Mucosa of stomach (tissue), 1 donor: ENCODE measurements around the gene CD74.
A peak's percentile ranks its signal among the peaks of the same experiment; 100 is the strongest.
"Not testable (repeated sequence)": the region's sequence is repeated elsewhere in the genome, so short reads cannot be mapped to it uniquely, and the experiment has no call there.

Experiments used
- H3K27me3 ChIP-seq: one replicate; pipeline ENCODE4 v1.7.0; 2013; ENCODE audit warnings: mild to moderate bottlenecking, low read length; ENCODE audit not compliant: control insufficient read depth, insufficient read depth
- H3K36me3 ChIP-seq: one replicate; pipeline ENCODE4 v1.7.0; 2013; ENCODE audit warnings: low read length; ENCODE audit not compliant: control insufficient read depth, insufficient read depth
- H3K4me1 ChIP-seq: one replicate; pipeline ENCODE4 v1.7.0; 2013; ENCODE audit warnings: mild to moderate bottlenecking, low read length; ENCODE audit not compliant: control insufficient read depth, insufficient read depth
- H3K4me3 ChIP-seq: one replicate; pipeline ENCODE4 v1.7.0; 2013; ENCODE audit warnings: low read length
- H3K9ac ChIP-seq: one replicate; pipeline ENCODE4 v1.7.0; 2013; ENCODE audit warnings: mild to moderate bottlenecking, low read length, moderate library complexity
- H3K9me3 ChIP-seq: one replicate; pipeline ENCODE4 v1.7.0; 2013; ENCODE audit warnings: mild to moderate bottlenecking, low read length, moderate library complexity; ENCODE audit not compliant: control insufficient read depth
- donor health status: Pancreatic carcinoma.

CD74 gene

DNA sequence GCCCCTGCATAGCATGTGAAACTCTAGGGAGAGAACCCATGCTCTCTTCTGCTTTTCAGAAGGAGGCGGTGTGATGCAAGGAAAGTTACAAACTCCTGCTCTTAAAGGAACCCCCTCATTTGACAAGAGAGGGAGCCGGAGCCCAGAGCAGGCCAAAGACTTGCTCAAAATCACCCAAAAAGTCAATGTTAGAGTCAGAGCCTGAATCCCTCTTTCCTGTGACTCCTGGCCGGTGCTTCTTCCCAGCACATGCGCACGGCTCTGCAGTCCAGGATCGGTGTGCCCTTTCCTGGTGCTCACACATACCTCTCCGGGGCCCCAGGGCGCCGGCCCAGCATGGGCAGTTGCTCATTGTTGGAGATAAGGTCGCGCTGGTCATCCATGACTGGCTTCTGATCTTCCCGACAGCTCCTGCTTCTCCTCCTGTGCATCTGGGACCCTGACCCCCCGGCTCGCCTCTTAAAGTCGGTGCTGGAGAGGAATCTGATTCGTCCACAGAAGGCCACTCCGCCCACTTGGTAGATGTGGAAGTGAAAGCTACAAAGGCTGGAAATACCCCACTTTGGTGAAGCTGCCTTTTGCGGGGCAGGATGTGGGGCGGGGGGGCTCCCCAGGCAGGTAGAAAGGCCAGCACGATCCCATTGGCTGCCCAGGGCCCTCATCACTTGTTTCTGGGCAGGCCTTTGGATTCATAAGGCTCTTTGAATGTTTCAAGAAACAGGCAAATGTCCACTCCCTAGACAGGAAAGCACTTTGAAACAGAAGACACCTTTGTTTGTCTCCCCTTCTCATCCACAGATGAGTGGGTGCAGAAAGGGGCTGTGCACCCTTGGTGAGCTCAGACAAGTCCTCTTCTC is at the start of gene CD74:
TSS of gene CD74 (minus strand) at position 592 of the 857 bp plus-strand sequence. CDS start at position 431, 161 bp downstream.
- peaks cover 29% of the 10 kb centered on the region for H3K4me1 ChIP-seq
- H3K27me3 ChIP-seq = no peaks in the 10 kb centered on the region
- H3K9me3 ChIP-seq = no peaks in the 10 kb centered on the region
- H3K36me3 ChIP-seq = no peaks in the 10 kb centered on the region
- H3K4me3 ChIP-seq = peak within 1 kb of the TSS; percentile 89
- peak within 1 kb of the TSS; percentile 83 for H3K9ac ChIP-seq

DNA sequence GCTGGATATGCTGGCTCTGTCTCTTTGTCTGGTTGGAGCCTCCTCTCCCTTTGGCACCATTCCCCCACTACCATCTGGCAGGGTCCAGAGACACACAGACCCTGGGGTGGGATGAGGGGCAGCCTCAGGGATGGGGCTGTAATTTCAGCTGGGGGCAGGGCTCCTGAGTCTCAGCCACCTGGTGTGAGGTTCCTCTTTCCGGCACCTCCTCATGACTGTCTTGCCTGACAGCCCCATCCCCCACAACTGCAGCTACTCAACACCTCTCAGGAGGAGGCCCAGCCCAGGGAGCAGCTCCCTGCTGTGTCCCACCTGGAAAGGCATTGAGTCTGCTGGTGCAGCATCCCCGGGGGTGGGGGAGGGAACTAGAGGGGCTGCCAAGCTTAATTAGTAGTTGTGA is 48.5 kb upstream of the CD74 start:
- Histone ChIP-seq H3K36me3 (no peaks in the 10 kb centered on the region), H3K4me3 (no peak overlapping the region), H3K9me3 (no peaks in the 10 kb centered on the region), H3K9ac (no peak overlapping the region), H3K4me1 (peaks cover 11% of the 10 kb centered on the region), H3K27me3 (no peaks in the 10 kb centered on the region)

DNA sequence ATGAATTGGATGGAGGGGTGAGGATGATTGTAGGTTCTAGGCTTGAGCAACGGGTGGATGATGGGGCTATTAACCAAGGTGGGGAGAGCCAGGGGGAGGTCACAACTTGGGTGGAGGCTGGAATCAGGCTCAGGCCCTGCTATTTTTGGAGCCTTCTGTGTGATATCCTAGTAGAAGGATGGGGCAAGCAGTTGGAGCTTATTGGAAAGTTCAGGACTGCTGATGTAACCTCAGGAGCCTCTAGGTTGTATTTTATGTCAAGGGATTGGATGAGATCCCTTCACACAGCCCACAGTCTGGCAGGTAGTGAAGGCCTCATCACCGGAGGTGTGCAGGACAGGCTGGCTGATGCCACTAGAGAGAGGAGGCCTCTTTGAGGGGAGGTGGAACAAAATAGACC is 48.1 kb upstream of the CD74 start:
- peaks cover 11% of the 10 kb centered on the region for H3K4me1 ChIP-seq
- H3K27me3 ChIP-seq = no peaks in the 10 kb centered on the region
- H3K4me3 ChIP-seq = no peak overlapping the region
- no peak overlapping the region for H3K9ac ChIP-seq
- H3K36me3 ChIP-seq = no peaks in the 10 kb centered on the region
- H3K9me3 ChIP-seq = no peaks in the 10 kb centered on the region

DNA sequence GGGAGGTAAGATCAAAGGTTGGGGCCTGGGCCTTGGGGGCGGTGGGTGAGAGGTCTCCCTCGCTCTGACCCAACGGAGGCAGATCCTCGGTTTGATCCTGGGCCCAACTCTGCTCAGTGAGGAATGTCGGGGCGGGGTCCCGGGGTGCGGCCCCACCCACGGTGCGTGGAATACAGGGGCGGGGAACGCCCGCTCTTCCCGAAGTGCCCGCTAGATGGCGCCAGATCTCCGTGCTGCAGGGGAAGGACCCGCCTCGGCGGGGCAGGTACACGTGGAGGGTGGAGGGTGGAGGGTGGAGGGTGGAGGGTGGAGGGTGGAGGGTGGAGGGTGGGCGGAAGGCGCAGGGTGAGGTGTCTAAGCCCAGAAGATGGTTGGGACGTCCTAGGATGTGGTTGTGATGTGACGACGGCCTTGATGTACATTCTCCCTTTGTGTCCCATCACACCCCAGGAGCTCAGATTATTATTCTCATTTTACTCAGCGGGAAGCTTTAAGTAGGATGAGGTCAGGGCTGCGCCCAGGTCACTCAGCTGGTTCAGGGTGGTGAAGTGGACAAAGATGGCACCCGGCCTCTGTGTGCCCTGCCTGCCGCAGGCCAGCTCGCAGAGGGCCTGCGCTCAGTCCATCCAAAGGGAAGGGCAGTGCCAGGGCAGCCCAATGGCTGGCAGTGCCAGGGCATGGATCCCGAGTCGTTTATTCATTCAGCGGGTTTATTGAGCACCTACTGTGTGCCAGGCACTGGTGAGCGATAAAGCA is 46.3 kb upstream of the CD74 start:
- H3K27me3 ChIP-seq = no peaks in the 10 kb centered on the region
- no peaks in the 10 kb centered on the region for H3K9me3 ChIP-seq
- no peaks in the 10 kb centered on the region for H3K36me3 ChIP-seq
- no peak overlapping the region for H3K9ac ChIP-seq
- H3K4me1 ChIP-seq = peaks cover 7% of the 10 kb centered on the region
- no peak overlapping the region for H3K4me3 ChIP-seq

DNA sequence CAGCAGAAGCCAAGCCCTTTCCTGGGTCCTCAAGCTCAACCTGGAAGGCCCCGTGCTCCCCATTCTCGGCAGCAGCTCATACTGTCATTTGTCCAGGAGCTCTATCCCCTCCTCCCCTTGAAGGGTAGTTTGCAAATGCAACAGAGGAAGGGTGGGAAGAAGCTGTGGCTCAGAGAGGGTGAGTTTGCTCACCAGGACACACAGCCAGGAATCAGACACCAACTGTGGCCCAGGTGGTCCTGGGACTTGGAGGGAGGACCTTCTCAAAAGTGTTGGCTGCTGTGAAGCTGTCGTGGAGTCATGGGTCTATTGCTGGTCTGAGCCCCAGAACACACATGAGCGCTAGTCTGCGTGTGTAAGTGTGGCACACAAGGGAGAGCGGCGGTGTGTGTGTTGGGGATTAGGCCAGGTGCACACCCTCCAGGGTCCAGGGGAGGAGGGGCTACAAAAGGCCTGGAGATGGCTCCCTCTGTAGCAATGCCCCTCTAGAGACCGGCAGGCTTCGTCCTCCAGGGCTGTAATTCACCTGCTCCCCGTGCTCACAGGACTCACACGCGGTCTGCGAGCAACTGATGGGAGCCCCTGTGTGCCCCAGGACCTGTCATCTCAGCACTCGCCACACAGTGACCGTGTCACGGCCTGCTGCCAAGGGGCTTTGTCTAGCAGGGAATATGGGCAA is 45.0 kb upstream of the CD74 start:
- Histone ChIP-seq H3K9ac (no peak overlapping the region), H3K9me3 (no peaks in the 10 kb centered on the region), H3K4me3 (no peak overlapping the region), H3K4me1 (peaks cover 7% of the 10 kb centered on the region), H3K36me3 (no peaks in the 10 kb centered on the region), H3K27me3 (no peaks in the 10 kb centered on the region)

DNA sequence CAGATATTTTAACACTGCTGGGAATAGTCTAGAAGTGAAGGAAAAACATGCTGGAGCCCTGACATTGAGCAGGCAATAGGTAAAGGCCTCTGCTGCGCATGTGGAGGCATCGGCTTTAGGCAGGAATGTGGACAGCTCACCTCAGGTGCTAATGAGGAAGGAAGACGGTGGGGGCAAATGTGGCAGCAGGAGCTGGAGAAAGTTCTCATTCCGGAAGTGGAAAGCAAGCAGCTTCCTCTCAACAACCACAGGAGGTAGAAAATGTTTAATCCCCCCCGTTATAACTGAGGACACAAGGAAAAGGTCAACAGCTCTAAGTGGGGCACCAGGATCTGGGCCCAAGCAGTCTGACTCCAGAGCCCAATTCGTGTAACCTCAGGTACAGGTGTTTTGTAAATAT is 44.4 kb upstream of the CD74 start:
- Histone ChIP-seq H3K4me3 (no peak overlapping the region), H3K4me1 (peaks cover 7% of the 10 kb centered on the region), H3K9ac (no peak overlapping the region), H3K9me3 (no peaks in the 10 kb centered on the region), H3K36me3 (no peaks in the 10 kb centered on the region), H3K27me3 (no peaks in the 10 kb centered on the region)

DNA sequence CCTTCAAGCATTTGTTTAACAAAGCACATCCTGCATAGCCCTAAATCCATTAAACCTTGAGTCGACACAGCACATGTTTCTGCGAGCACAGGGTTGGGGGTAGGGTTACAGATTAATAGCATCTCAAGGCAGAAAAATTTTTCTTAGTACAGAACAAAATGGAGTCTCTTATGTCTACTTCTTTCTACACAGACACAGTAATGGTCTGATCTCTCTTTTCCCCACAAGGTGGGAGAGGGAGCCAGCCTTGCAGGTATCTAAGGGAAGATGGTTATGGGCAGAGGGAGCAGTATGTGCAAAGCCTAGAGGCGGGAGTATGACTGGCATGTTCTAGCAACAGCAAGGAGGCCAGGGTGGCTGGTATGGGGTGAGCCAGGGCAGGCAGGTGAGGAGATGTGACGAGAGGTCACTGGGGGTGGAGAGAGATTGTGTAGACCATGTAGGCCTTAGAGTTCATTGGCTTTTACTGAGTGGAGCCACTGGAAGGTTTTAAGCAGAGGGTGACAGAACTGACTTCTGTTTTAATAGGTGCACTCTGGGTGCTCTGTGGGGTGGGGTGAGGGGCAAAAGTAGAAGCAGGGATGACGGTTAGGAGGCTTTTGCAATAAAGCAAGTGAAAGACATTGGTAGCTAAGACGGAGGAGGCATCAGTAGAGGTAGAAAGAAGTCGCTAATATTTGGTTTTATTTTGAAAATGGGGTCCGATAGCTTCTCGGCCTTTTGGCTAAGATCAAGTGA is 42.0 kb upstream of the CD74 start:
- H3K4me3 ChIP-seq = no peak overlapping the region
- no peaks in the 10 kb centered on the region for H3K36me3 ChIP-seq
- H3K27me3 ChIP-seq = no peaks in the 10 kb centered on the region
- H3K9me3 ChIP-seq = no peaks in the 10 kb centered on the region
- H3K4me1 ChIP-seq = peaks cover 6% of the 10 kb centered on the region
- no peak overlapping the region for H3K9ac ChIP-seq

DNA sequence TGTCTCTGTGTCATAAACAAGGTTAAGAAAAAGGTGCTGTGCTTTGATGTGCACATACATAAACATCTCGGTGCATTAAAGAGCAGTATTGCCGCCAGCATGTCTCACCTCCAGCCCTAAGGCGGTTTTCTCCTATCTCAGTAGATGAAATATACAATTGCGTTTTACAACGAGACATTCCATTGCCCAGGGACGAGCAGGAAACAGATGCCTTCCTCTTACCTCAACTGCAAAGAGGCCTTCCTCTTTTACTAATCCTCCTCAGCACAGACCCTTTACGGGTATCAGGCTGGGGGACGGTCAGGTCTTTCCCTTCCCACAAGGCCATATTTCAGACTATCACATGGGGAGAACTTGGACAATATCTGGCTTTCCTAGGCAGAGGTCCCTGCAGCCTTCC is 41.3 kb upstream of the CD74 start:
- not testable (repeated sequence) for H3K4me3 ChIP-seq, H3K4me1 ChIP-seq, H3K36me3 ChIP-seq, H3K27me3 ChIP-seq, H3K9ac ChIP-seq, H3K9me3 ChIP-seq

DNA sequence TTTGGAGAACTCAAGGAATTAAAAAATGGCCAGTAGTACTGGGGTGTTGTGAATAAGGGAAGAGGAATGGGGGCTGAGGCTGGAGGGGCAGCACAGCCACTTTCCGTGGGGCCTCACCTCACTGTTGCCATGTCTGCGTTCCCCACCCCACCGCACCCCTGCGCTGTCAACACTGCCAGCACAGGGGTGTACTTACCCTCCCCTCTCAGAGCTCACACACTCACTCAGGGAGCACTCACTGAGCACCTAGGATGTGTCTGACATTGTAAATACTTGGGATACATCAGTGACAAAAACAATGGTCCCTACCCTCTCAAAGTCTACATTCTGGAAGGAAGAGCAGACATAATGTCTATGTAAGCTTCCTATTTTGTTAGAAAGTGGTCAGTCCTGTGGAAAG is 40.2 kb upstream of the CD74 start:
- no peak overlapping the region for H3K4me3 ChIP-seq
- H3K36me3 ChIP-seq = no peaks in the 10 kb centered on the region

DNA sequence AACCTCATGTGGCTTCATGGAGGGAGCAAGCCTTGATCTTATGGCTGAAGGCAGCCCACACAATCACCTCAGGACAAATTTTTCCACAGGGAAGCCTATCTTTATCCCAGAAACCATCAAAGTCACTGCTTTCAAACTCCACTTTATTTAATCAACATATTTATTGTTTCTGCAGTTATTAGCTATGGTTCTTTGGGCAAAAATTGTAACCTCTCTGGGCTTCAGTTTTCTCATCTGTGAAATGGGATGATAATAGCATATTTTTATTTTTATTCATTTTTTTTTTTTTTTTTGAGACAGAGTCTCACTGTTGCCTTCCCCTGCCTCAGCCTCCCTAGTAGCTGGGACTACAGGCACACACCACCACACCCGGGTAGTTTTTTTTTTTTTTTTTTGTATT is 38.9 kb upstream of the CD74 start:
- H3K9ac ChIP-seq = no peak overlapping the region
- H3K9me3 ChIP-seq = no peaks in the 10 kb centered on the region
- H3K36me3 ChIP-seq = peaks cover 6% of the 10 kb centered on the region
- H3K27me3 ChIP-seq = no peaks in the 10 kb centered on the region
- peaks cover 13% of the 10 kb centered on the region for H3K4me1 ChIP-seq
- no peak overlapping the region for H3K4me3 ChIP-seq

More for the DNA sequence above, 40.2 kb upstream of the CD74 start:
- H3K27me3 ChIP-seq = no peaks in the 10 kb centered on the region
- no peak overlapping the region for H3K9ac ChIP-seq
- no peaks in the 10 kb centered on the region for H3K9me3 ChIP-seq
- peaks cover 9% of the 10 kb centered on the region for H3K4me1 ChIP-seq

DNA sequence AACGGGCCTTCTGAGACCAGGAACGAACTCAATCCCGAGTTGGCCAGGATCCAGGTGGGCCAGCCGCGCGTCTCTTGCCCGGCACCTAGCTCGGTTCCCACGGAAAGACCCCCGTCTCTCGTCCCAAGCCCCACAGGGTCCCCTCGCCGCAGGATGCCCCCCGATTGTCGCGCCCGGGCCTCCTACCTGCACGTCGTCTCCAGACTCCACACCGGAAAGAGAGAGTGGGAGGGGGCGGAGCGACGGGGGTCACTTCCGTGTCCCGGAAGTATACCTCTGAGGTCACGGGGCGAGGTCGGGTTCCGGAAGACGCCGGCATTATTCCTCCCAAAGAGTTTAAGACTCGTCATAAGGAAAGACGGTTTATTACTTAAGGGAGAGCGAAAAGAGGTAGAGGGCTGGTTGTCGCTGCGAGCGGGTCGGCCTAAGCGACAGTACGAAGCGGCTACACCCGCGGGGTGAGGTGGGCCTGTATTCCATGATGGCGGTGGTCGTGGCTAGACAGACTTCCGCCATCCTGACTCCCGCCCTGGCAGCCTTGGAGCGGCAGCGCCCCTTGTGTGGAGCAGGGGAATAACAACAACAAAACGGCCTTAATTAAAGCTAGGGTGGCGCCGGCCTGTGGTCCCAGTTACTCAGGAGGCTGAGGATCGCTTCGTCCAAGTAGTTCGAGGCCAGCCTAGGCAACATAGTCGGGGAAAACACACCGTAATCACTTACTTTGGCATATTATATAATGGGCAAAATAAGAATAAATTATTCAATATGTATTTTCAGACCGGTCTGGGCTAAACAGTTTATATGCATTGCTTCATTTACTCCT is 37.0 kb upstream of the CD74 start, which contains the start of gene RPS14:
TSS of gene RPS14 (minus strand) at position 223 of the 823 bp plus-strand sequence. CDS start 2,006 bp downstream, outside the sequence.
- H3K36me3 ChIP-seq = peaks cover 18% of the 10 kb centered on the region
- H3K4me1 ChIP-seq = peaks cover 13% of the 10 kb centered on the region
- H3K27me3 ChIP-seq = no peaks in the 10 kb centered on the region
- peak within 1 kb of the TSS; percentile 72 for H3K4me3 ChIP-seq
- H3K9me3 ChIP-seq = no peaks in the 10 kb centered on the region
- peak within 1 kb of the TSS; percentile 90 for H3K9ac ChIP-seq
